Activated CD8-positive, alpha-beta T cell treated with anti-CD3 and anti-CD28 coated beads, Interleukin-2, amount 10 ng/mL, durations not matched to agents 7 days and 5 days (primary cell): ENCODE data around the gene MGST2. TPM values are rescaled to one million over a fixed set of nuclear protein-coding genes. Genes with fewer than 3 reads are reported as not detected.

Experiments used
- ATAC-seq: fragments of 150-1000 bp; cut with Tn5 transposase; one replicate; pipeline ENCODE4 v1.10.0; 2021; ENCODE audit warnings: moderate library complexity
- CTCF ChIA-PET: fragments of 350-600 bp; sonication (Branson Sonifier 250); formaldehyde crosslinking; loops from one replicate; lab custom pipeline; 2021; ENCODE audit warnings: antibody characterized with exemption; lab: Charles Lee
- POLR2A ChIA-PET: fragments of 350-600 bp; sonication (Branson Sonifier 250); formaldehyde crosslinking; loops from one replicate; lab custom pipeline; 2021; ENCODE audit warnings: antibody characterized with exemption; lab: Charles Lee
- DNase-seq: peaks from one replicate; pipeline ENCODE4 v3.0.0-alpha.2; 2020
- H3K27ac Mint-ChIP-seq: one replicate; pipeline ENCODE4 v1.8.0; 2021; ENCODE audit warnings: mild to moderate bottlenecking, mixed read lengths
- H3K27me3 Mint-ChIP-seq: one replicate; pipeline ENCODE4 v1.8.0; 2021; ENCODE audit warnings: low read depth, mixed read lengths
- H3K36me3 Mint-ChIP-seq: one replicate; pipeline ENCODE4 v1.8.0; 2021; ENCODE audit warnings: low read depth, mixed read lengths
- H3K4me1 Mint-ChIP-seq: one replicate; pipeline ENCODE4 v1.8.0; 2021; ENCODE audit warnings: low read depth, mixed read lengths
- H3K4me3 Mint-ChIP-seq: one replicate; pipeline ENCODE4 v1.8.0; 2021; ENCODE audit warnings: mild to moderate bottlenecking, mixed read lengths
- H3K9me3 Mint-ChIP-seq: one replicate; pipeline ENCODE4 v1.8.0; 2022; ENCODE audit warnings: mixed read lengths; ENCODE audit not compliant: insufficient read depth
- total RNA-seq, 2 experiments: library from RNA; stranded (reverse); gene quantifications; one replicate each; pipeline ENCODE4 v1.2.3, GENCODE V29; 2021

The MGST2 gene
- total RNA-seq, 2 experiments from 2014 or later: 12.8 to 13.4 TPM

DNA sequence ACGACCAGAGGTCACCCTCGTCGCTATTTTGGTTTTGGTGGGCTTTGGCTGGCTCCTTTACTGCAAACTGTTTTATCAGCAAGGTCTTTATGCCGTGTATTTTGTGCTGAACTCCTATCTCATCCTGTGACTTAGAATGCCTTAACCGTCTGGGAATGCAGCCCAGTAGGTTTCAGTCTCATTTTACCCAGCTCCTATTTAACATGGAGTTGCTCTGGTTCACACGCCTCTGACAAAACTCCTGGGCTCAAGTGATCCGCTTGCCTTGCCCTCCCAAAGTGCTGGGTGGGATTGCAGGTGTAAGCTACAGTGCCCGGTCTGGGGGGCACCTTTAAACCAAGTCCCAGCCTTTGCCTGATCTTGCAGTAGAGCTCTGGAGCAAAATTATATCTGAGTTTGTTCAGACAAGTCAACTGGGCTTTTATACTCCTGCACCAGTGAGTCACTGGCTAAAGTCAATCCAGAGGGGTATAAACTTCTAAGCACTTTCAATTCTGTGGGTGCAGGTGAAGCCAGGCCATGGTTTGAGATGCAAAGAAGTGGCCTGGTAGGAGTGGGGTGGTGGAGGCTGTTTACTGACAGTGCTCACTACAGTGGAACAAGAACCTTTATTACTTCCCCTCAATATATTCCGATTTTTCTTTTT lies 50.2 kb downstream of the MGST2 start:
- ATAC-seq: no peak
- POLR2A ChIA-PET: no interaction called here
- H3K4me3 Mint-ChIP-seq: no peak overlapping the region
- CTCF ChIA-PET: no interaction called here
- no peaks in the 10 kb centered on the region for H3K36me3 Mint-ChIP-seq
- no peak overlapping the region for H3K27ac Mint-ChIP-seq
- no peaks in the 10 kb centered on the region for H3K9me3 Mint-ChIP-seq
- H3K27me3 Mint-ChIP-seq: no peaks in the 10 kb centered on the region
- no peaks in the 10 kb centered on the region for H3K4me1 Mint-ChIP-seq
- no peak for DNase-seq

DNA sequence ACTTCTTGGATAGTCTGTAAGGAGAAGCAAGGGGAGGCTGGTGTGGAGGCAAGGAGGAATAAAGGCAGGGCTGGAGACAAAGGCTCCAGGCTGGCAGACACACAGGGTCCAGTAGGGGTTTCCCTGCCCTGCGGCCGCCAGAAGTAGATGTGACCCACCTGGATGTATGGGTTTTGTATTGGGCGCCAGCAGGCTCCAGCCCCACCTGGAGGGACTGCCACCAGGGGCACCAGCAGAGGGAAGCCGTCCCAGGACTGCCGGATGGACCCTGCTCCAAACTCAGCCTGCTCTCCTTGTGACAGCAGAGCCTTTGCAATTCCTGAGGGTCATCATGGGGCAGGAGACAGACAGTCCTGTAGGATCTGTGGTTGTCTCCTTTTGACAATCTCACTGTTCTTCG lies 52.7 kb downstream of the MGST2 start:
- no peak for ATAC-seq
- no peaks in the 10 kb centered on the region for H3K9me3 Mint-ChIP-seq

GRCh38 chr4:139718833-139719232 lies 53.2 kb downstream of the MGST2 start:
- Mint-ChIP-seq H3K27me3 (no peaks in the 10 kb centered on the region), H3K27ac (no peak overlapping the region), H3K4me3 (no peak overlapping the region), H3K36me3 (no peaks in the 10 kb centered on the region), H3K4me1 (no peaks in the 10 kb centered on the region), H3K9me3 (no peaks in the 10 kb centered on the region)
- ChIA-PET POLR2A (interaction anchor here (0.6 kb wide), 1 partner anchor 189 kb away, joined by 3 read pairs; no protein-coding TSS in a partner anchor), CTCF (no interaction called here)
- ATAC-seq: no peak
- no peak for DNase-seq

More for the DNA sequence above, 52.7 kb downstream of the MGST2 start:
- no peak for DNase-seq
- CTCF ChIA-PET: no interaction called here
- Mint-ChIP-seq H3K27me3 (no peaks in the 10 kb centered on the region), H3K36me3 (no peaks in the 10 kb centered on the region), H3K4me1 (no peaks in the 10 kb centered on the region), H3K4me3 (no peak overlapping the region), H3K27ac (no peak overlapping the region)
- POLR2A ChIA-PET: no interaction called here

DNA sequence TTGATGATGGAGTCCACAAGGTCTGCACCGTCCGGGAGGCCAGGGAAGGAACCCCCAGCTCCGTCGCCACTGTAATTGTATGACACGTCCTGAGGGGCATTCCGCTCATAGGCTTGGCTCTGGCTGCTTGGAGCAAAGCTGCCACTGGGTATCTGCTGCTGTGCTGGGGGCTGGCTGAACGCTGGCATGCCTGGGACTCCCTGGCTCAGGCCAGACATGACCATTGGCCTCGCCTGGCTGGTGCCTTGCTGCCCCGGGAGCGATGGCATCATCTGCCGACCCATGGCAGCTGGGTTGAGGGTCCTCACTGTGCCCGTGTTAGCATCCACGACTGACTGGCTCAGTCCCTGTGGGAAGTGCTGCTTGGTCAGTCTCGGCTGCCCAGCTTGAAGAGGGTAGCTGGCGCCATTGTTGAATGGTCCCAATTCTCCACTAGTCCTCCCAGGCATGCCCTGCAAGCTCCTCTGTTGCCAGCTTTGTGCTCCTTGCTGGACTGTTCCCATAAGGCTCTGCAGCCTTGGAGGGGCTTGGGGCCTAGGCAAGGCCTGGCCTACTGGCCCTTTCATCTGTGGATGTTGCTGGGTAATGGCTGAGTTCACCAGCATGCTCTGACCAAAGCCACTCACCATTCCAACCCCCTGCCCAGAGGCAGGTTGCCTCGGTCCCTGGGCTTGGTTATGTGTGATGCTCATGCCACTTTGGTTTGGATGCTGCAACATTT lies 53.9 kb downstream of the MGST2 start:
- Mint-ChIP-seq H3K4me3 (no peak overlapping the region), H3K4me1 (no peaks in the 10 kb centered on the region), H3K27me3 (no peaks in the 10 kb centered on the region), H3K9me3 (no peaks in the 10 kb centered on the region), H3K36me3 (no peaks in the 10 kb centered on the region), H3K27ac (no peak overlapping the region)
- ATAC-seq: no peak
- CTCF ChIA-PET: no interaction called here
- DNase-seq: no peak
- POLR2A ChIA-PET: interaction anchor here (0.6 kb wide), 1 partner anchor 190 kb away, joined by 3 read pairs; no protein-coding TSS in a partner anchor

GRCh38 chr4:139720806-139721205 lies 55.2 kb downstream of the MGST2 start:
- ATAC-seq: no peak
- Mint-ChIP-seq H3K4me1 (no peaks in the 10 kb centered on the region), H3K4me3 (no peak overlapping the region), H3K9me3 (no peaks in the 10 kb centered on the region), H3K36me3 (no peaks in the 10 kb centered on the region), H3K27me3 (no peaks in the 10 kb centered on the region), H3K27ac (no peak overlapping the region)
- CTCF ChIA-PET: no interaction called here
- no peak for DNase-seq
- POLR2A ChIA-PET: no interaction called here

DNA sequence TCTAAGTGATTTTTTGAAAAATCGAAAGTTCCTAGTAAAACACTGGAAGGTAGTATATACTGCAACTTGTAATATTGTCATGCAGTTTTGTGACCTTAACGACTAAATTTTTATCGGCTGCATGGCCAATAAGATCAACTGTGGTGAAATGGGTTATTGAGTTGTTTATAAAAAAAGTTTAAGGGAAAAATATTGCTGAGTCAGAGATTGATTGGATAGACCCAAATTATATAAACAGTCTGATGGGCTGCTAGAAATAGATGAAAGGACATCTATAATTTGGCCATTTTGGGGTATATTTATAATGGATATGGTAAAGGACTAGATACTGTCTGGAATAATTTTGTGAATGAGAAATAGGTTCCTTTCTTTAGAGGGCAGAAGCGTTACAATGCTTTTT lies 56.2 kb downstream of the MGST2 start:
- H3K36me3 Mint-ChIP-seq: no peaks in the 10 kb centered on the region
- CTCF ChIA-PET: no interaction called here
- DNase-seq: no peak
- POLR2A ChIA-PET: no interaction called here
- no peaks in the 10 kb centered on the region for H3K27me3 Mint-ChIP-seq
- no peak overlapping the region for H3K27ac Mint-ChIP-seq
- H3K4me1 Mint-ChIP-seq: no peaks in the 10 kb centered on the region
- H3K4me3 Mint-ChIP-seq: no peak overlapping the region
- no peak for ATAC-seq
- no peaks in the 10 kb centered on the region for H3K9me3 Mint-ChIP-seq

GRCh38 chr4:139725236-139725635 lies 59.6 kb downstream of the MGST2 start:
- Mint-ChIP-seq H3K9me3 (no peaks in the 10 kb centered on the region), H3K4me1 (no peaks in the 10 kb centered on the region), H3K36me3 (no peaks in the 10 kb centered on the region), H3K27ac (no peak overlapping the region), H3K27me3 (no peaks in the 10 kb centered on the region), H3K4me3 (no peak overlapping the region)
- ATAC-seq (no peak), DNase-seq (no peak)
- ChIA-PET CTCF (no interaction called here), POLR2A (no interaction called here)

DNA sequence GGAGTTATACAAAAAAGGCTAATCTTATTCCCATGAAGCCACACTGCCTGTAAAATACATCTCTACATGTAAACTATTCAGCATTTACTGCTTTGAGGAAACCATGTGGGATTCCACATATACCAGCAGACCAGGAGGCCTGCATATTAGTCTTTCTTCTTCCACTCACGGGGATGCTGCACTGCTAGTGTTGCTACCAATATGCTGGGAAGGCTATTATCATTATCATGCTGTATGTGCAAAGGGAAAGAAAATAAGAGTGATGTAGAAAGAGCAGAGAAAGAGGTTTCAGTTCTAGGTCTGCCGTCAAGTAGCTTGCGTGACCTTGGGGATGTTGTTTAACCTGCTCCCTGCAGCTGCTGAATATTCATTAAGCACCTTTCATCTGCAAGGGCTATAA lies 61.0 kb downstream of the MGST2 start:
- Mint-ChIP-seq H3K4me3 (no peak overlapping the region), H3K27ac (no peak overlapping the region), H3K27me3 (no peaks in the 10 kb centered on the region), H3K36me3 (no peaks in the 10 kb centered on the region), H3K4me1 (no peaks in the 10 kb centered on the region), H3K9me3 (no peaks in the 10 kb centered on the region)
- ChIA-PET POLR2A (no interaction called here), CTCF (no interaction called here)
- DNase-seq (no peak), ATAC-seq (no peak)

- CTCF ChIA-PET: interaction anchor here (1.2 kb wide), 1 partner anchor 630 kb away, joined by 3 read pairs; no protein-coding TSS in a partner anchor
- POLR2A ChIA-PET: no interaction called here
- H3K27ac Mint-ChIP-seq: no peak overlapping the region
- peaks cover 6% of the 10 kb centered on the region for H3K27me3 Mint-ChIP-seq
- no peaks in the 10 kb centered on the region for H3K36me3 Mint-ChIP-seq
- no peak for DNase-seq
- ATAC-seq: no peak
- no peak overlapping the region for H3K4me3 Mint-ChIP-seq
- H3K9me3 Mint-ChIP-seq: no peaks in the 10 kb centered on the region
- no peaks in the 10 kb centered on the region for H3K4me1 Mint-ChIP-seq
Measured at GRCh38 chr4:139728146-139728545, 62.5 kb downstream of the MGST2 start.

DNA sequence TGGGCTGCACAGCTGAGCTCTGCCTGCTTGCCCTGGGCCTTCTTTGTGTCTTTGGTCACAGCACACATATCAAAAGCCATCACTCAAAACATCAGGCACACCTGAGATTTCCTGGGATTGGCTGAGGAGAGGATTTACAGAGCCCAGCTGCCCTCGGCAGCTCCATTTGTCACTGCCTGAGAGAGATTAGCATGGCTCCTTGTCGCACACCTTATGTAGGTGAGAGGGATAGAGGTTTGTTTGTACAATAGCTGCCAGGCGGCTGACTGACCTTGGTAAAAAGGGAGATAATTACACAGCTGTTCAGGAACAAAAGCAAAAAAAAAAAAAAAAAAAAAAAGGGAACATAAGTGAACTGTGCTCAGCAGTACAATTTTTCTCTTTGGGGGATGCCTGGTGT lies 63.2 kb downstream of the MGST2 start:
- H3K27ac Mint-ChIP-seq: no peak overlapping the region
- no peaks in the 10 kb centered on the region for H3K36me3 Mint-ChIP-seq
- H3K4me3 Mint-ChIP-seq: no peak overlapping the region
- CTCF ChIA-PET: interaction anchor here (1.1 to 1.4 kb wide), 2 partner anchors 72 to 283 kb away, joined by 3 to 5 read pairs; no protein-coding TSS in a partner anchor
- POLR2A ChIA-PET: no interaction called here
- H3K4me1 Mint-ChIP-seq: no peaks in the 10 kb centered on the region
- H3K9me3 Mint-ChIP-seq: no peaks in the 10 kb centered on the region
- no peak for DNase-seq
- H3K27me3 Mint-ChIP-seq: peaks cover 10% of the 10 kb centered on the region
- ATAC-seq: no peak

GRCh38 chr4:139732991-139733570 lies 67.5 kb downstream of the MGST2 start:
- Mint-ChIP-seq H3K27ac (no peak overlapping the region), H3K4me3 (no peak overlapping the region), H3K9me3 (no peaks in the 10 kb centered on the region), H3K4me1 (peaks cover 13% of the 10 kb centered on the region), H3K27me3 (peaks cover 45% of the 10 kb centered on the region), H3K36me3 (no peaks in the 10 kb centered on the region)
- CTCF ChIA-PET: interaction anchor here (0.8 to 2.4 kb wide), 5 partner anchors 9 to 82 kb away, joined by 3 to 10 read pairs (median 4); no protein-coding TSS in a partner anchor
- DNase-seq (no peak), ATAC-seq (no peak)
- POLR2A ChIA-PET: no interaction called here
